ENCODE results near the gene ATRNL1.

The ATRNL1 gene

GRCh38 chr10:115427611-115428010 is 334.4 kb downstream of the ATRNL1 start:
- Histone ChIP-seq H3K4me3 (ENCODE audit: low read depth in 1 of 2, low read length in 1 of 2) (no peak overlapping the region), H3K36me3 (no peaks in the 10 kb centered on the region), H3K9me3 (no peaks in the 10 kb centered on the region), H3K4me1 (ENCODE audit: control insufficient read depth in 1 of 2, insufficient read depth in 1 of 2, low read depth in 1 of 2, low read length in 1 of 2) (no peaks in the 10 kb centered on the region), H3K27me3 (no peaks in the 10 kb centered on the region), H3K27ac (no peak overlapping the region)
- TF ChIP-seq CTCF (IDR thresholded peaks at IDR 0.05): no peak

GRCh38 chr10:115432188-115432819 is 339.1 kb downstream of the ATRNL1 start:
- Histone ChIP-seq H3K4me1 (ENCODE audit: control insufficient read depth in 1 of 2, insufficient read depth in 1 of 2, low read depth in 1 of 2, low read length in 1 of 2) (no peaks in the 10 kb centered on the region), H3K4me3 (ENCODE audit: low read depth in 1 of 2, low read length in 1 of 2) (no peak overlapping the region)

GRCh38 chr10:115436999-115437398 is 343.8 kb downstream of the ATRNL1 start:
- H3K9me3 ChIP-seq: no peaks in the 10 kb centered on the region
- no peak for TF ChIP-seq CTCF (IDR thresholded peaks at IDR 0.05)

More at GRCh38 chr10:115432188-115432819, 339.1 kb downstream of the ATRNL1 start:
- Histone ChIP-seq H3K27ac (no peak overlapping the region), H3K27me3 (no peaks in the 10 kb centered on the region), H3K9me3 (no peaks in the 10 kb centered on the region), H3K36me3 (no peaks in the 10 kb centered on the region)
- no peak for TF ChIP-seq CTCF (IDR thresholded peaks at IDR 0.05)

GRCh38 chr10:115441907-115442545 is 348.9 kb downstream of the ATRNL1 start:
- no peaks in the 10 kb centered on the region for H3K9me3 ChIP-seq
- H3K36me3 ChIP-seq: no peaks in the 10 kb centered on the region
- H3K4me1 ChIP-seq (ENCODE audit: control insufficient read depth in 1 of 2, insufficient read depth in 1 of 2, low read depth in 1 of 2, low read length in 1 of 2): no peaks in the 10 kb centered on the region
- H3K27ac ChIP-seq: no peak overlapping the region
- no peak for TF ChIP-seq CTCF (IDR thresholded peaks at IDR 0.05)
- no peaks in the 10 kb centered on the region for H3K27me3 ChIP-seq
- H3K4me3 ChIP-seq (ENCODE audit: low read depth in 1 of 2, low read length in 1 of 2): no peak overlapping the region

More at GRCh38 chr10:115436999-115437398, 343.8 kb downstream of the ATRNL1 start:
- Histone ChIP-seq H3K4me1 (ENCODE audit: control insufficient read depth in 1 of 2, insufficient read depth in 1 of 2, low read depth in 1 of 2, low read length in 1 of 2) (no peaks in the 10 kb centered on the region), H3K27ac (no peak overlapping the region), H3K4me3 (ENCODE audit: low read depth in 1 of 2, low read length in 1 of 2) (no peak overlapping the region), H3K36me3 (no peaks in the 10 kb centered on the region), H3K27me3 (no peaks in the 10 kb centered on the region)

GRCh38 chr10:115456812-115457211 is 363.6 kb downstream of the ATRNL1 start:
- Histone ChIP-seq H3K27me3 (no peaks in the 10 kb centered on the region), H3K36me3 (no peaks in the 10 kb centered on the region), H3K27ac (no peak overlapping the region), H3K4me1 (ENCODE audit: control insufficient read depth in 1 of 2, insufficient read depth in 1 of 2, low read depth in 1 of 2, low read length in 1 of 2) (no peaks in the 10 kb centered on the region), H3K9me3 (no peaks in the 10 kb centered on the region), H3K4me3 (ENCODE audit: low read depth in 1 of 2, low read length in 1 of 2) (no peak overlapping the region)
- TF ChIP-seq CTCF (IDR thresholded peaks at IDR 0.05): no peak
